Transverse colon (tissue), 4 donors: Measurements from ENCODE around the gene LYRM4.

Experiments
- CTCF ChIP-seq, 5 experiments: fragments of 200-600 bp in 3 of 5; fragments of 450-650 bp in 2 of 5; sonication (generic) in 3 of 5; IDR thresholded peaks; 1 replicate in 2 of 5; 2 replicates in 3 of 5; pipeline ENCODE4 v1.5.1; 2016 to 2017; ENCODE audit warnings: antibody characterized with exemption in 5 of 5, inconsistent platforms in 3 of 5, mild to moderate bottlenecking in 2 of 5, moderate library complexity in 1 of 5
- EP300 ChIP-seq: sonication (generic); formaldehyde crosslinking; IDR thresholded peaks from one replicate; pipeline ENCODE4 v1.6.1; 2017; ENCODE audit warnings: antibody characterized with exemption, low read depth
- POLR2AphosphoS5 ChIP-seq, 3 donors: sonication (generic); formaldehyde crosslinking; IDR thresholded peaks; one replicate each; pipeline ENCODE4 v1.6.1; 2016; ENCODE audit warnings: antibody characterized with exemption in 3 of 3

- TF ChIP-seq CTCF (IDR thresholded peaks at IDR 0.05) (no peak), EP300 (no peak), POLR2AphosphoS5 (IDR thresholded peaks at IDR 0.05) (no peak)
Observed at GRCh38 chr6:5250911-5251310, 9.8 kb downstream of the LYRM4 start.
